K562 (cell line): Measurements from ENCODE around the gene COMMD4.

Source experiments
- CBFB ChIP-seq: sonication (generic); formaldehyde crosslinking; IDR thresholded peaks from 2 replicates; pipeline ENCODE4 v1.4.0; 2020; ENCODE audit warnings: mild to moderate bottlenecking, missing genetic modification reagents
- CHD2 ChIP-seq: IDR thresholded peaks from 2 replicates; pipeline ENCODE4 v1.6.1; 2011; ENCODE audit warnings: low read depth, low read length
- CTCF ChIP-seq, 3 experiments: IDR thresholded peaks in 2 of 3; conservative IDR thresholded peaks in 1 of 3; 2 replicates each; pipeline ENCODE4 v1.5.1; 2011 to 2012; ENCODE audit warnings: low read length in 3 of 3, mild to moderate bottlenecking in 3 of 3, control low read depth in 2 of 3, improper control_type of control experiment in 1 of 3, inconsistent platforms in 1 of 3, low read depth in 1 of 3, mixed read lengths in 1 of 3, moderate library complexity in 1 of 3; ENCODE audit not compliant: insufficient read depth in 2 of 3
- MEIS2 ChIP-seq: fragments of 450-650 bp; IDR thresholded peaks from 2 replicates; pipeline ENCODE4 v1.6.1; 2014; ENCODE audit warnings: mild to moderate bottlenecking; ENCODE audit not compliant: partially characterized antibody
- MYC ChIP-seq, 2 experiments: fragments of 250-450 bp in 1 of 2; sonication (Bioruptor Pico) in 1 of 2; IDR thresholded peaks; 2 replicates each; pipeline versions ENCODE4 v1.5.1 to v1.6.1; 2012 to 2021; ENCODE audit warnings: low read depth in 2 of 2, borderline replicate concordance in 1 of 2, improper control_type of control experiment in 1 of 2, low read length in 1 of 2, mild to moderate bottlenecking in 1 of 2, moderate library complexity in 1 of 2
- POLR2A ChIP-seq: fragments of 450-650 bp; conservative IDR thresholded peaks from 2 replicates; pipeline ENCODE4 v1.6.1; 2016
- RAD21 ChIP-seq, 2 experiments: fragments of 250-450 bp in 1 of 2; fragments of 450-650 bp in 1 of 2; sonication (Bioruptor Pico) in 1 of 2; formaldehyde crosslinking in 1 of 2; IDR thresholded peaks in 1 of 2; conservative IDR thresholded peaks in 1 of 2; 2 replicates each; pipeline versions ENCODE4 v1.4.0 to v1.8.0; 2020 to 2022; ENCODE audit warnings: mild to moderate bottlenecking in 2 of 2, moderate library complexity in 1 of 2
- RCOR1 ChIP-seq, 2 experiments: IDR thresholded peaks; 2 replicates each; pipeline ENCODE4 v1.6.1; 2012; ENCODE audit warnings: low read depth in 2 of 2, low read length in 2 of 2, borderline replicate concordance in 1 of 2, improper control_type of control experiment in 1 of 2
- STAT6 ChIP-seq: sonication (generic); formaldehyde crosslinking; IDR thresholded peaks from 2 replicates; pipeline ENCODE4 v1.8.1; 2023; ENCODE audit warnings: mild to moderate bottlenecking, missing genetic modification reagents
- TBP ChIP-seq: optimal IDR thresholded peaks from 2 replicates; pipeline ENCODE3; 2011; ENCODE audit warnings: low read depth, low read length, improper control_type of control experiment
- TF ChIP-seq, protein P1 (sequence below), 2 experiments: fragments of 450-650 bp in 1 of 2; sonication (generic) in 1 of 2; formaldehyde crosslinking in 1 of 2; IDR thresholded peaks in 1 of 2; conservative IDR thresholded peaks in 1 of 2; 2 replicates each; pipeline versions ENCODE4 v1.6.1 to v1.8.1; 2016 to 2023; ENCODE audit warnings: mild to moderate bottlenecking in 2 of 2, moderate library complexity in 2 of 2, inconsistent platforms in 1 of 2, missing genetic modification reagents in 1 of 2
- TF ChIP-seq, protein P2 (sequence below): fragments of 450-650 bp; IDR thresholded peaks from 2 replicates; pipeline ENCODE4 v1.6.1; 2018; ENCODE audit warnings: mild to moderate bottlenecking, low read depth; ENCODE audit not compliant: partially characterized antibody
- TF ChIP-seq, protein P3 (sequence below): fragments of 250-450 bp; sonication (Bioruptor Pico); IDR thresholded peaks from 2 replicates; pipeline ENCODE4 v1.5.0; 2022; ENCODE audit warnings: mild to moderate bottlenecking
- TF ChIP-seq, protein P4 (sequence below), 2 experiments: fragments of 450-650 bp in 1 of 2; sonication (generic) in 1 of 2; formaldehyde crosslinking in 1 of 2; IDR thresholded peaks; 2 replicates each; pipeline versions ENCODE4 v1.7.1 to v1.9.0; 2016 to 2022; ENCODE audit warnings: inconsistent platforms in 1 of 2, mild to moderate bottlenecking in 1 of 2, missing genetic modification reagents in 1 of 2

- no peak for TF ChIP-seq RCOR1 (IDR thresholded peaks at IDR 0.05; ENCODE audit: borderline replicate concordance in 1 of 2, low read depth in 2 of 2, low read length in 2 of 2)
- no peak for TF ChIP-seq CTCF (IDR thresholded peaks at IDR 0.05 in 2 of 3, conservative IDR thresholded peaks at IDR 0.05 in 1 of 3; ENCODE audit: insufficient read depth in 2 of 3, low read depth in 1 of 3, low read length in 3 of 3)
- TF ChIP-seq TBP, result no peak
- TF ChIP-seq, protein P1, sequence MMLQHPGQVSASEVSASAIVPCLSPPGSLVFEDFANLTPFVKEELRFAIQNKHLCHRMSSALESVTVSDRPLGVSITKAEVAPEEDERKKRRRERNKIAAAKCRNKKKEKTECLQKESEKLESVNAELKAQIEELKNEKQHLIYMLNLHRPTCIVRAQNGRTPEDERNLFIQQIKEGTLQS (IDR thresholded peaks at IDR 0.05), result no peak
- TF ChIP-seq, protein P1 (CRISPR knock-in tag; conservative IDR thresholded peaks at IDR 0.05), result no peak
- no peak for TF ChIP-seq MYC (IDR thresholded peaks at IDR 0.05; ENCODE audit: low read depth, low read length)
- no peak for TF ChIP-seq MYC (CRISPR knock-in tag; IDR thresholded peaks at IDR 0.05; ENCODE audit: borderline replicate concordance, low read depth)
- TF ChIP-seq, protein P2, sequence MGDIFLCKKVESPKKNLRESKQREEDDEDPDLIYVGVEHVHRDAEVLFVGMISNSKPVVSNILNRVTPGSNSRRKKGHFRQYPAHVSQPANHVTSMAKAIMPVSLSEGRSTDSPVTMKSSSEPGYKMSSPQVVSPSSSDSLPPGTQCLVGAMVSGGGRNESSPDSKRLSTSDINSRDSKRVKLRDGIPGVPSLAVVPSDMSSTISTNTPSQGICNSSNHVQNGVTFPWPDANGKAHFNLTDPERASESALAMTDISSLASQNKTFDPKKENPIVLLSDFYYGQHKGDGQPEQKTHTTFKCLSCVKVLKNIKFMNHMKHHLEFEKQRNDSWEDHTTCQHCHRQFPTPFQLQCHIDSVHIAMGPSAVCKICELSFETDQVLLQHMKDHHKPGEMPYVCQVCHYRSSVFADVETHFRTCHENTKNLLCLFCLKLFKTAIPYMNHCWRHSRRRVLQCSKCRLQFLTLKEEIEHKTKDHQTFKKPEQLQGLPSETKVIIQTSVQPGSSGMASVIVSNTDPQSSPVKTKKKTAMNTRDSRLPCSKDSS, result no peak
- TF ChIP-seq, protein P3, sequence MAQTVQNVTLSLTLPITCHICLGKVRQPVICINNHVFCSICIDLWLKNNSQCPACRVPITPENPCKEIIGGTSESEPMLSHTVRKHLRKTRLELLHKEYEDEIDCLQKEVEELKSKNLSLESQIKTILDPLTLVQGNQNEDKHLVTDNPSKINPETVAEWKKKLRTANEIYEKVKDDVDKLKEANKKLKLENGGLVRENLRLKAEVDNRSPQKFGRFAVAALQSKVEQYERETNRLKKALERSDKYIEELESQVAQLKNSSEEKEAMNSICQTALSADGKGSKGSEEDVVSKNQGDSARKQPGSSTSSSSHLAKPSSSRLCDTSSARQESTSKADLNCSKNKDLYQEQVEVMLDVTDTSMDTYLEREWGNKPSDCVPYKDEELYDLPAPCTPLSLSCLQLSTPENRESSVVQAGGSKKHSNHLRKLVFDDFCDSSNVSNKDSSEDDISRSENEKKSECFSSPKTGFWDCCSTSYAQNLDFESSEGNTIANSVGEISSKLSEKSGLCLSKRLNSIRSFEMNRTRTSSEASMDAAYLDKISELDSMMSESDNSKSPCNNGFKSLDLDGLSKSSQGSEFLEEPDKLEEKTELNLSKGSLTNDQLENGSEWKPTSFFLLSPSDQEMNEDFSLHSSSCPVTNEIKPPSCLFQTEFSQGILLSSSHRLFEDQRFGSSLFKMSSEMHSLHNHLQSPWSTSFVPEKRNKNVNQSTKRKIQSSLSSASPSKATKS (CRISPR knock-in tag), result no peak
- TF ChIP-seq CHD2, result no peak
- TF ChIP-seq, protein P4, sequence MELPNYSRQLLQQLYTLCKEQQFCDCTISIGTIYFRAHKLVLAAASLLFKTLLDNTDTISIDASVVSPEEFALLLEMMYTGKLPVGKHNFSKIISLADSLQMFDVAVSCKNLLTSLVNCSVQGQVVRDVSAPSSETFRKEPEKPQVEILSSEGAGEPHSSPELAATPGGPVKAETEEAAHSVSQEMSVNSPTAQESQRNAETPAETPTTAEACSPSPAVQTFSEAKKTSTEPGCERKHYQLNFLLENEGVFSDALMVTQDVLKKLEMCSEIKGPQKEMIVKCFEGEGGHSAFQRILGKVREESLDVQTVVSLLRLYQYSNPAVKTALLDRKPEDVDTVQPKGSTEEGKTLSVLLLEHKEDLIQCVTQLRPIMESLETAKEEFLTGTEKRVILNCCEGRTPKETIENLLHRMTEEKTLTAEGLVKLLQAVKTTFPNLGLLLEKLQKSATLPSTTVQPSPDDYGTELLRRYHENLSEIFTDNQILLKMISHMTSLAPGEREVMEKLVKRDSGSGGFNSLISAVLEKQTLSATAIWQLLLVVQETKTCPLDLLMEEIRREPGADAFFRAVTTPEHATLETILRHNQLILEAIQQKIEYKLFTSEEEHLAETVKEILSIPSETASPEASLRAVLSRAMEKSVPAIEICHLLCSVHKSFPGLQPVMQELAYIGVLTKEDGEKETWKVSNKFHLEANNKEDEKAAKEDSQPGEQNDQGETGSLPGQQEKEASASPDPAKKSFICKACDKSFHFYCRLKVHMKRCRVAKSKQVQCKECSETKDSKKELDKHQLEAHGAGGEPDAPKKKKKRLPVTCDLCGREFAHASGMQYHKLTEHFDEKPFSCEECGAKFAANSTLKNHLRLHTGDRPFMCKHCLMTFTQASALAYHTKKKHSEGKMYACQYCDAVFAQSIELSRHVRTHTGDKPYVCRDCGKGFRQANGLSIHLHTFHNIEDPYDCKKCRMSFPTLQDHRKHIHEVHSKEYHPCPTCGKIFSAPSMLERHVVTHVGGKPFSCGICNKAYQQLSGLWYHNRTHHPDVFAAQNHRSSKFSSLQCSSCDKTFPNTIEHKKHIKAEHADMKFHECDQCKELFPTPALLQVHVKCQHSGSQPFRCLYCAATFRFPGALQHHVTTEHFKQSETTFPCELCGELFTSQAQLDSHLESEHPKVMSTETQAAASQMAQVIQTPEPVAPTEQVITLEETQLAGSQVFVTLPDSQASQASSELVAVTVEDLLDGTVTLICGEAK (IDR thresholded peaks at IDR 0.05), result no peak
- TF ChIP-seq, protein P4 (CRISPR knock-in tag; IDR thresholded peaks at IDR 0.05), result no peak
- TF ChIP-seq POLR2A, result no peak
- no peak for TF ChIP-seq STAT6 (CRISPR knock-in tag)
- TF ChIP-seq RAD21 (CRISPR knock-in tag; conservative IDR thresholded peaks at IDR 0.05 in 1 of 2, IDR thresholded peaks at IDR 0.05 in 1 of 2), result no peak
- no peak for TF ChIP-seq MEIS2
- no peak for TF ChIP-seq CBFB (CRISPR knock-in tag)
Measured at GRCh38 chr15:75302318-75302717, 33.5 kb upstream of the COMMD4 start.
